K562 (cell line): ENCODE results near the gene FOXN3. TPM values are rescaled to one million over a fixed set of nuclear protein-coding genes. Genes with fewer than 3 reads are reported as not detected.

Source experiments
- ATAC-seq: fragments of 200-7000 bp; cut with Tn5 transposase; 3 replicates; pipeline ENCODE4 v1.9.1; 2020; ENCODE audit warnings: moderate library complexity
- BruUV-seq: library from RNA; stranded (reverse); fragments of 400-500 nt; replicated peaks from 2 replicates; lab custom pipeline; 2021; lab: Mats Ljungman, UMichigan
- CTCF ChIA-PET: fragments of 300-600 bp; formaldehyde crosslinking; extraction: SDS; loops from one replicate; lab custom pipeline; 2021; ENCODE audit warnings: low intra/inter-chr PET ratio; lab: Yijun Ruan, JAX
- POLR2A ChIA-PET: fragments of 300-600, 350-650 bp; sonication (Branson Sonifier 250); formaldehyde crosslinking; extraction: SDS; loops from one replicate; lab custom pipeline; 2021; ENCODE audit warnings: antibody characterized with exemption, inconsistent platforms; lab: Yijun Ruan, JAX
- DNase-seq, 4 experiments: peaks; one replicate each; pipeline versions ENCODE4 v3.0.0 to v3.0.0-alpha.2; 2011 to 2018; ENCODE audit warnings: low spot score in 3 of 4, mixed read lengths in 3 of 4; ENCODE audit errors: extremely low read depth in 1 of 4
- FAIRE-seq: peaks from 2 replicates; lab custom pipeline; 2011; peaks lifted over from hg19 to GRCh38; lab: Jason Lieb, UNC
- H2AFZ ChIP-seq: 2 replicates; pipeline ENCODE4 v1.6.0; 2011; ENCODE audit warnings: low read depth, low read length, control low read depth, inconsistent platforms
- H3K27ac ChIP-seq: fragments of 200-600 bp; 3 replicates; pipeline ENCODE4 v1.8.0; 2011; ENCODE audit warnings: low read depth, mild to moderate bottlenecking, control low read depth, inconsistent platforms, low read length, moderate library complexity, mixed read lengths; ENCODE audit errors: extremely low read depth
- H3K27me3 ChIP-seq, 2 experiments: fragments of 300-600 bp in 1 of 2; 2 replicates in 1 of 2; 3 replicates in 1 of 2; pipeline versions ENCODE4 v1.6.0 to v1.8.0; 2011; ENCODE audit warnings: inconsistent platforms in 2 of 2, low read length in 2 of 2, mild to moderate bottlenecking in 1 of 2, mixed read lengths in 1 of 2, moderate library complexity in 1 of 2; ENCODE audit not compliant: control insufficient read depth in 2 of 2, insufficient read depth in 2 of 2
- H3K36me3 ChIP-seq: fragments of 300-600 bp; 3 replicates; pipeline ENCODE4 v1.8.0; 2011; ENCODE audit warnings: mild to moderate bottlenecking, low read length, inconsistent platforms; ENCODE audit not compliant: control insufficient read depth, insufficient read depth
- H3K4me1 ChIP-seq, 2 experiments: fragments of 200-600 bp in 1 of 2; replicated peaks in 1 of 2; 2 replicates in 1 of 2; 3 replicates in 1 of 2; pipeline versions ENCODE4 v1.5.1 to v1.8.0; 2011; ENCODE audit warnings: inconsistent platforms in 2 of 2, low read length in 2 of 2, mild to moderate bottlenecking in 1 of 2, mixed read lengths in 1 of 2, moderate library complexity in 1 of 2; ENCODE audit not compliant: control insufficient read depth in 2 of 2, insufficient read depth in 2 of 2
- H3K4me2 ChIP-seq: 2 replicates; pipeline ENCODE4 v1.6.1; 2011; ENCODE audit warnings: low read length, control low read depth, inconsistent platforms, mixed read lengths; ENCODE audit not compliant: insufficient read depth
- H3K4me3 ChIP-seq: fragments of 200-600 bp; sonication (generic), shearing (Covaris generic); 2 replicates; pipeline ENCODE4 v1.5.1; 2016; ENCODE audit warnings: control low read depth, inconsistent platforms
- H3K79me2 ChIP-seq: fragments of 200-600 bp; 3 replicates; pipeline ENCODE4 v1.8.0; 2011; ENCODE audit warnings: low read length, inconsistent platforms; ENCODE audit not compliant: control insufficient read depth, insufficient read depth
- H3K9ac ChIP-seq, 2 experiments: 2 replicates each; pipeline versions ENCODE4 v1.6.0 to v1.6.1; 2011; ENCODE audit warnings: low read depth in 2 of 2, low read length in 2 of 2, control low read depth in 1 of 2, inconsistent platforms in 1 of 2, mild to moderate bottlenecking in 1 of 2, mixed read lengths in 1 of 2; ENCODE audit not compliant: insufficient read depth in 1 of 2
- H3K9me1 ChIP-seq: one replicate; pipeline ENCODE4 v1.6.0; 2011; ENCODE audit warnings: inconsistent platforms, mild to moderate bottlenecking, low read length, moderate library complexity; ENCODE audit not compliant: control insufficient read depth, insufficient read depth
- H3K9me3 ChIP-seq: replicated peaks from 2 replicates; pipeline ENCODE4 v1.5.1; 2011; ENCODE audit warnings: low read depth, low read length, inconsistent platforms; ENCODE audit not compliant: control insufficient read depth, insufficient read depth
- H4K20me1 ChIP-seq: replicated peaks from 2 replicates; pipeline ENCODE4 v1.6.1; 2011; ENCODE audit warnings: low read length, inconsistent platforms, mixed read lengths; ENCODE audit not compliant: control insufficient read depth, insufficient read depth
- ARID2 ChIP-seq: fragments of 450-650 bp; IDR thresholded peaks from 2 replicates; pipeline ENCODE4 v1.6.1; 2017; ENCODE audit warnings: antibody characterized with exemption, mild to moderate bottlenecking
- RBM34 ChIP-seq: fragments of 200-400 bp; formaldehyde crosslinking; IDR thresholded peaks from 2 replicates; pipeline ENCODE4 v1.6.1; 2018; ENCODE audit warnings: low read length, borderline replicate concordance; ENCODE audit not compliant: insufficient read depth
- ZNF41 ChIP-seq: fragments of 250-450 bp; sonication (Bioruptor Pico); conservative IDR thresholded peaks from 2 replicates; pipeline ENCODE4 v1.4.0; 2020; ENCODE audit warnings: mild to moderate bottlenecking
- ZNF445 ChIP-seq: fragments of 250-450 bp; sonication (Bioruptor Pico); IDR thresholded peaks from 2 replicates; pipeline ENCODE4 v1.4.0; 2020; ENCODE audit warnings: low read depth, mild to moderate bottlenecking, moderate library complexity
- ZNF512 ChIP-seq: IDR thresholded peaks from 2 replicates; pipeline ENCODE4 v1.6.1; 2016; ENCODE audit warnings: missing genetic modification characterization, missing compliant biosample characterization
- ZNF764 ChIP-seq: fragments of 250-450 bp; sonication (Bioruptor Pico); IDR thresholded peaks from 2 replicates; pipeline ENCODE4 v1.4.0; 2020; ENCODE audit warnings: low read depth, mild to moderate bottlenecking, moderate library complexity
- WGBS: fragments of 100-300 bp; shearing (Covaris generic); methylation state at CpG from one replicate; pipeline ENCODE4 v1.1.6; 2016; ENCODE audit warnings: low coverage, mixed read lengths; ENCODE audit not compliant: insufficient coverage; ENCODE audit errors: missing lambda C conversion rate; 5-methylcytosine and 5-hydroxymethylcytosine counted together
- in situ Hi-C: fragments of 300-500 bp; cut with MboI; formaldehyde crosslinking; loops from 4 replicates; pipeline ENCODE4 v1.15.0; 2018; ENCODE audit warnings: inconsistent platforms, mixed read lengths
- intact Hi-C: fragments of 100-400 bp; cut with micrococcal nuclease; formaldehyde crosslinking; loops from 2 replicates; pipeline ENCODE4 v1.14.2; 2022
- polyA plus RNA-seq, 8 experiments: library from polyadenylated mRNA; depleted of rRNA in 4 of 8; stranded (reverse) in 5 of 8; unstranded in 3 of 8; fragments of >200 nt; fragmentation: Nextera tagmentation in 2 of 8; fragmentation: Illumina TruSeq in 1 of 8; extraction: Ambion mirVana in 2 of 8; extraction: Trizol in 1 of 8; gene quantifications; 2 replicates each; pipeline versions ENCODE4 v1.2.1 to v1.2.3, GENCODE V29; 2011 to 2014; ENCODE audit warnings: inconsistent platforms in 1 of 8, missing spikeins in 1 of 8
- total RNA-seq, 7 experiments: library from RNA; depleted of rRNA in 6 of 7; stranded (reverse); fragments of >200 nt in 6 of 7; fragmentation: Illumina TruSeq in 2 of 7; extraction: Trizol in 2 of 7; gene quantifications; 2 replicates each; pipeline versions ENCODE4 v1.2.1 to v1.2.3, GENCODE V29; 2011 to 2021; ENCODE audit warnings: low replicate concordance in 1 of 7
- TF ChIP-seq, protein P1 (sequence below): fragments of 250-450 bp; sonication (Bioruptor Pico); IDR thresholded peaks from 2 replicates; pipeline ENCODE4 v1.4.0; 2020; ENCODE audit warnings: mild to moderate bottlenecking, moderate library complexity

FOXN3 gene
- total and polyA plus RNA-seq, 9 of the 15 experiments (the other 6 are each of a cell fraction or from before 2014, with no cell fraction given), result 0.07 to 1.3 (median 0.40) TPM

- no peak overlapping the region for H3K4me2 ChIP-seq
- H3K9ac ChIP-seq, result no peak overlapping the region
- ATAC-seq (no peak), DNase-seq (no peak), FAIRE-seq (no peak)
- H3K9me1 ChIP-seq, result no peaks in the 10 kb centered on the region
- no peak for TF ChIP-seq ZNF445 (CRISPR knock-in tag)
- TF ChIP-seq ZNF764 (CRISPR knock-in tag), result no peak
- TF ChIP-seq ZNF512 (tag), result no peak
- no peak for TF ChIP-seq RBM34
- no peak for TF ChIP-seq ARID2
- TF ChIP-seq, protein P1, sequence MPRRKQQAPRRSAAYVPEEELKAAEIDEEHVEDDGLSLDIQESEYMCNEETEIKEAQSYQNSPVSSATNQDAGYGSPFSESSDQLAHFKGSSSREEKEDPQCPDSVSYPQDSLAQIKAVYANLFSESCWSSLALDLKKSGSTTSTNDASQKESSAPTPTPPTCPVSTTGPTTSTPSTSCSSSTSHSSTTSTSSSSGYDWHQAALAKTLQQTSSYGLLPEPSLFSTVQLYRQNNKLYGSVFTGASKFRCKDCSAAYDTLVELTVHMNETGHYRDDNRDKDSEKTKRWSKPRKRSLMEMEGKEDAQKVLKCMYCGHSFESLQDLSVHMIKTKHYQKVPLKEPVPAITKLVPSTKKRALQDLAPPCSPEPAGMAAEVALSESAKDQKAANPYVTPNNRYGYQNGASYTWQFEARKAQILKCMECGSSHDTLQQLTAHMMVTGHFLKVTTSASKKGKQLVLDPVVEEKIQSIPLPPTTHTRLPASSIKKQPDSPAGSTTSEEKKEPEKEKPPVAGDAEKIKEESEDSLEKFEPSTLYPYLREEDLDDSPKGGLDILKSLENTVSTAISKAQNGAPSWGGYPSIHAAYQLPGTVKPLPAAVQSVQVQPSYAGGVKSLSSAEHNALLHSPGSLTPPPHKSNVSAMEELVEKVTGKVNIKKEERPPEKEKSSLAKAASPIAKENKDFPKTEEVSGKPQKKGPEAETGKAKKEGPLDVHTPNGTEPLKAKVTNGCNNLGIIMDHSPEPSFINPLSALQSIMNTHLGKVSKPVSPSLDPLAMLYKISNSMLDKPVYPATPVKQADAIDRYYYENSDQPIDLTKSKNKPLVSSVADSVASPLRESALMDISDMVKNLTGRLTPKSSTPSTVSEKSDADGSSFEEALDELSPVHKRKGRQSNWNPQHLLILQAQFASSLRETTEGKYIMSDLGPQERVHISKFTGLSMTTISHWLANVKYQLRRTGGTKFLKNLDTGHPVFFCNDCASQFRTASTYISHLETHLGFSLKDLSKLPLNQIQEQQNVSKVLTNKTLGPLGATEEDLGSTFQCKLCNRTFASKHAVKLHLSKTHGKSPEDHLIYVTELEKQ (CRISPR knock-in tag), result no peak
- no peak for TF ChIP-seq ZNF41 (CRISPR knock-in tag)
- H3K36me3 ChIP-seq, result no peaks in the 10 kb centered on the region
- no peaks in the 10 kb centered on the region for H3K4me1 ChIP-seq
- no peaks in the 10 kb centered on the region for H3K9me3 ChIP-seq
- CTCF ChIA-PET, result no interaction called here
- no peak overlapping the region for H2AFZ ChIP-seq
- WGBS, result 3% methylated on average over 10 of the region's 10 CpGs
- POLR2A ChIA-PET, result no interaction called here
- no peaks in the 10 kb centered on the region for H4K20me1 ChIP-seq
- intact Hi-C loops (no loop called here), in situ Hi-C loops (no loop called here)
- no peak overlapping the region for H3K27ac ChIP-seq
- H3K4me3 ChIP-seq, result no peak overlapping the region
- BruUV-seq, result no TSS peak
- H3K27me3 ChIP-seq, result peaks cover 0 to 4% of the 10 kb centered on the region in 2 experiments; a peak in 1 of 5 replicates
- H3K79me2 ChIP-seq, result no peaks in the 10 kb centered on the region
These were observed 7.1 kb downstream of the FOXN3 start for GRCh38 chr14:89409961-89410360.
